HepG2 (cell line): ENCODE results near the gene FGGY. TPM values are rescaled to one million over a fixed set of nuclear protein-coding genes. Genes with fewer than 3 reads are reported as not detected.

Experiments
- ATAC-seq: fragments of 200-7000 bp; cut with Tn5 transposase; 3 replicates; pipeline ENCODE4 v1.9.1; 2020; ENCODE audit warnings: mild to moderate bottlenecking, moderate library complexity
- BruUV-seq: library from RNA; stranded (reverse); fragments of 400-500 nt; replicated peaks from 2 replicates; lab custom pipeline; 2021; lab: Mats Ljungman, UMichigan
- CTCF ChIA-PET: fragments of 300-600 bp; formaldehyde crosslinking; extraction: SDS; loops from one replicate; lab custom pipeline; 2021; ENCODE audit warnings: low total read pairs, inconsistent platforms, low intra/inter-chr PET ratio; lab: Yijun Ruan, JAX
- POLR2A ChIA-PET: fragments of 350-600 bp; sonication (Branson Sonifier 250); formaldehyde crosslinking; loops from one replicate; lab custom pipeline; 2020; ENCODE audit warnings: antibody characterized with exemption, inconsistent platforms; lab: Yijun Ruan, JAX
- DNase-seq: peaks from one replicate; pipeline ENCODE4 v3.0.0-alpha.2; 2015; ENCODE audit warnings: low spot score
- FAIRE-seq: peaks from 3 replicates; lab custom pipeline; 2011; peaks lifted over from hg19 to GRCh38; lab: Jason Lieb, UNC
- H2AFZ ChIP-seq: one replicate; pipeline ENCODE4 v1.6.1; 2011; ENCODE audit warnings: low read length, inconsistent platforms
- H3K27ac ChIP-seq: fragments of 300-600 bp; 3 replicates; pipeline ENCODE4 v1.8.0; 2011; ENCODE audit warnings: mixed run types, mild to moderate bottlenecking, mixed read lengths, low read length, inconsistent platforms; ENCODE audit not compliant: insufficient read depth; ENCODE audit errors: extremely low read length
- H3K27me3 ChIP-seq, 2 experiments: fragments of 200-600 bp in 1 of 2; 2 replicates in 1 of 2; 3 replicates in 1 of 2; pipeline versions ENCODE4 v1.6.0 to v1.8.0; 2011; ENCODE audit warnings: low read length in 2 of 2, mild to moderate bottlenecking in 2 of 2, moderate library complexity in 2 of 2, inconsistent platforms in 1 of 2; ENCODE audit not compliant: insufficient read depth in 2 of 2, control insufficient read depth in 1 of 2
- H3K36me3 ChIP-seq, 2 experiments: fragments of 200-600 bp in 1 of 2; replicated peaks in 1 of 2; 2 replicates in 1 of 2; 3 replicates in 1 of 2; pipeline versions ENCODE4 v1.5.1 to v1.8.0; 2011; ENCODE audit warnings: low read length in 2 of 2, inconsistent platforms in 1 of 2; ENCODE audit not compliant: insufficient read depth in 2 of 2, control insufficient read depth in 1 of 2
- H3K4me1 ChIP-seq: 2 replicates; pipeline ENCODE4 v1.5.1; 2012; ENCODE audit warnings: low read length, inconsistent platforms; ENCODE audit not compliant: insufficient read depth
- H3K4me2 ChIP-seq: 2 replicates; pipeline ENCODE4 v1.6.0; 2011; ENCODE audit warnings: low read depth, low read length, inconsistent platforms
- H3K4me3 ChIP-seq, 3 experiments: fragments of 200-600 bp in 1 of 3; sonication (generic), shearing (Covaris generic) in 1 of 3; replicated peaks in 1 of 3; 2 replicates each; pipeline ENCODE4 v1.5.1; 2011 to 2016; ENCODE audit warnings: low read length in 3 of 3, inconsistent platforms in 2 of 3, low read depth in 2 of 3, mild to moderate bottlenecking in 2 of 3, control low read depth in 1 of 3, mixed read lengths in 1 of 3; ENCODE audit not compliant: insufficient read depth in 1 of 3
- H3K79me2 ChIP-seq: one replicate; pipeline ENCODE4 v1.6.1; 2011; ENCODE audit warnings: low read length, inconsistent platforms; ENCODE audit not compliant: insufficient read depth
- H3K9ac ChIP-seq: 2 replicates; pipeline ENCODE4 v1.6.0; 2011; ENCODE audit warnings: mild to moderate bottlenecking, low read depth, low read length, inconsistent platforms; ENCODE audit not compliant: insufficient read depth
- H3K9me3 ChIP-seq: 2 replicates; pipeline ENCODE4 v1.5.1; 2012; ENCODE audit warnings: mild to moderate bottlenecking, low read length
- H4K20me1 ChIP-seq: 2 replicates; pipeline ENCODE4 v1.6.0; 2011; ENCODE audit warnings: inconsistent platforms, mild to moderate bottlenecking, low read length, moderate library complexity; ENCODE audit not compliant: insufficient read depth
- CENPX ChIP-seq: sonication (generic); formaldehyde crosslinking; IDR thresholded peaks from 2 replicates; pipeline ENCODE4 v1.9.0; 2021; ENCODE audit warnings: mild to moderate bottlenecking, missing genetic modification reagents, moderate library complexity
- CREB1 ChIP-seq, 2 experiments: fragments of 450-650 bp in 1 of 2; IDR thresholded peaks; 2 replicates each; pipeline ENCODE4 v1.6.1; 2016 to 2017; ENCODE audit warnings: control low read depth in 1 of 2, mild to moderate bottlenecking in 1 of 2, missing compliant biosample characterization in 1 of 2, missing genetic modification characterization in 1 of 2
- HDAC6 ChIP-seq: fragments of 200-600 bp; sonication (generic); IDR thresholded peaks from 2 replicates; pipeline ENCODE4 v1.7.0; 2017; ENCODE audit warnings: mild to moderate bottlenecking, antibody characterized with exemption, low read length, low read depth
- MAFF ChIP-seq: IDR thresholded peaks from 2 replicates; pipeline ENCODE4 v1.6.1; 2011; ENCODE audit warnings: low read depth, low read length, improper control_type of control experiment
- MAFK ChIP-seq, 2 experiments: IDR thresholded peaks in 1 of 2; conservative IDR thresholded peaks in 1 of 2; 2 replicates each; pipeline ENCODE4 v1.6.1; 2011; ENCODE audit warnings: improper control_type of control experiment in 2 of 2, low read length in 2 of 2
- MLXIP ChIP-seq: sonication (generic); formaldehyde crosslinking; IDR thresholded peaks from 2 replicates; pipeline ENCODE4 v1.9.0; 2021; ENCODE audit warnings: missing genetic modification reagents, borderline replicate concordance
- PAXIP1 ChIP-seq: sonication (generic); formaldehyde crosslinking; conservative IDR thresholded peaks from 2 replicates; pipeline ENCODE4 v1.4.0; 2020; ENCODE audit warnings: mild to moderate bottlenecking, missing genetic modification reagents, moderate library complexity
- PHF5A ChIP-seq: IDR thresholded peaks from one replicate; pipeline ENCODE4 v1.6.1; 2018; ENCODE audit warnings: low read depth, missing genetic modification reagents; ENCODE audit not compliant: unreplicated experiment
- ZC3H13 ChIP-seq: sonication (generic); formaldehyde crosslinking; IDR thresholded peaks from 2 replicates; pipeline ENCODE4 v1.8.1; 2023; ENCODE audit warnings: mild to moderate bottlenecking, missing genetic modification reagents, moderate library complexity
- ZNF17 ChIP-seq: sonication (generic); formaldehyde crosslinking; IDR thresholded peaks from 2 replicates; pipeline ENCODE4 v1.5.0; 2020; ENCODE audit warnings: mild to moderate bottlenecking, missing genetic modification reagents
- ZNF512 ChIP-seq: sonication (generic); formaldehyde crosslinking; IDR thresholded peaks from 2 replicates; pipeline ENCODE4 v1.4.0; 2020; ENCODE audit warnings: mild to moderate bottlenecking, missing genetic modification reagents
- ZNF704 ChIP-seq: sonication (generic); formaldehyde crosslinking; IDR thresholded peaks from 2 replicates; pipeline ENCODE4 v1.8.1; 2023; ENCODE audit warnings: mild to moderate bottlenecking, inconsistent platforms, moderate library complexity, missing genetic modification reagents, borderline replicate concordance
- WGBS: methylation state at CpG from one replicate; pipeline ENCODE4 v1.1.6; 2017; ENCODE audit warnings: low lambda C conversion rate; 5-methylcytosine and 5-hydroxymethylcytosine counted together
- in situ Hi-C: cut with HindIII; loops from 2 replicates; pipeline ENCODE4 v1.10.0; 2017; ENCODE audit warnings: low pct_unique_long_range_greater_than_20kb; ENCODE audit not compliant: extremely low pct_ligation_motif_present
- intact Hi-C: fragments of 100-400 bp; cut with micrococcal nuclease; formaldehyde crosslinking; loops from one replicate; pipeline ENCODE4 v1.10.0; 2022; ENCODE audit not compliant: unreplicated experiment
- polyA plus RNA-seq, 8 experiments: library from polyadenylated mRNA; depleted of rRNA in 3 of 8; stranded (reverse) in 7 of 8; unstranded in 1 of 8; fragments of >200 nt; fragmentation: Illumina TruSeq in 4 of 8; extraction: Trizol in 4 of 8; gene quantifications; 2 replicates each; pipeline versions ENCODE4 v1.2.1 to v1.2.3, GENCODE V29; 2011 to 2016; ENCODE audit warnings: low read depth in 4 of 8, missing spikeins in 1 of 8, mixed read lengths in 1 of 8; ENCODE audit not compliant: insufficient read depth in 1 of 8
- total RNA-seq, 5 experiments: library from RNA; depleted of rRNA; stranded (reverse); fragments of >200 nt; fragmentation: Illumina TruSeq; extraction: Trizol; gene quantifications; 2 replicates each; pipeline ENCODE4 v1.2.3, GENCODE V29; 2016; ENCODE audit warnings: low read depth in 1 of 5

The FGGY gene
- total and polyA plus RNA-seq, 2 of the 13 experiments (the other 11 are each of a cell fraction or from before 2014, with no cell fraction given): 15.7 to 27.5 TPM

- Histone ChIP-seq H3K27me3 (no peaks in the 10 kb centered on the region), H3K9ac (no peak overlapping the region), H3K79me2 (no peaks in the 10 kb centered on the region), H3K27ac (no peak overlapping the region), H3K9me3 (no peaks in the 10 kb centered on the region), H2AFZ (no peak overlapping the region), H4K20me1 (no peaks in the 10 kb centered on the region), H3K36me3 (no peaks in the 10 kb centered on the region), H3K4me2 (no peak overlapping the region), H3K4me3 (no peak overlapping the region), H3K4me1 (no peaks in the 10 kb centered on the region)
- intact Hi-C loops (no loop called here), in situ Hi-C loops (no loop called here)
- no peak for FAIRE-seq
- no peak for ATAC-seq
- TF ChIP-seq MAFK (conservative IDR thresholded peaks at IDR 0.05 in 1 of 2, IDR thresholded peaks at IDR 0.05 in 1 of 2; ENCODE audit: low read length in 2 of 2) (peak; percentile 88 to 96), MAFF (peak; percentile 95), HDAC6 (no peak), ZNF704 (CRISPR knock-in tag) (no peak), CENPX (CRISPR knock-in tag) (no peak), ZC3H13 (CRISPR knock-in tag) (no peak), MLXIP (no peak), ZNF512 (CRISPR knock-in tag) (no peak), PAXIP1 (no peak), PHF5A (CRISPR knock-in tag) (no peak), ZNF17 (CRISPR knock-in tag) (no peak), CREB1 (IDR thresholded peaks at IDR 0.05) (no peak), CREB1 (CRISPR knock-in tag; IDR thresholded peaks at IDR 0.05) (no peak)
- WGBS: 94% methylated on average over 3 of the region's 3 CpGs
- no TSS peak for BruUV-seq
- POLR2A ChIA-PET: no interaction called here
- CTCF ChIA-PET: no interaction called here
- DNase-seq: no peak
Observed at GRCh38 chr1:59530119-59530518, 233.2 kb downstream of the FGGY start.
